ENCODE results near the gene TCP1. TPM values are rescaled to one million over a fixed set of nuclear protein-coding genes. Genes with fewer than 3 reads are reported as not detected.
"Not testable (repeated sequence)": the region's sequence is repeated elsewhere in the genome, so short reads cannot be mapped to it uniquely, and the experiment has no call there.

TCP1 gene
- total RNA-seq, 1 donor from 2014 or later: 378 TPM

- FAIRE-seq (no peak), DNase-seq (ENCODE audit: low spot score in 2 of 2) (no peak)
Observed at GRCh38 chr6:159817951-159818739, 28.7 kb upstream of the TCP1 start.

- FAIRE-seq: not testable (repeated sequence)
Observed at GRCh38 chr6:159816775-159817174, 27.4 kb upstream of the TCP1 start.

GRCh38 chr6:159815410-159815809 is 26.0 kb upstream of the TCP1 start:
- FAIRE-seq (no peak), DNase-seq (ENCODE audit: low spot score in 2 of 2) (no peak)

More at GRCh38 chr6:159816775-159817174, 27.4 kb upstream of the TCP1 start:
- not testable (repeated sequence) for DNase-seq (ENCODE audit: low spot score in 2 of 2)

- DNase-seq (ENCODE audit: low spot score in 2 of 2): no peak
Observed at GRCh38 chr6:159813781-159814180, 24.4 kb upstream of the TCP1 start.

GRCh38 chr6:159809149-159809548 is 19.7 kb upstream of the TCP1 start:
- FAIRE-seq (no peak), DNase-seq (ENCODE audit: low spot score in 2 of 2) (no peak)

More at GRCh38 chr6:159813781-159814180, 24.4 kb upstream of the TCP1 start:
- no peak for FAIRE-seq

GRCh38 chr6:159808647-159809046 is 19.2 kb upstream of the TCP1 start:
- FAIRE-seq (no peak), DNase-seq (ENCODE audit: low spot score in 2 of 2) (no peak)

- no peak for FAIRE-seq
- DNase-seq (ENCODE audit: low spot score in 2 of 2): no peak
Observed at GRCh38 chr6:159807150-159807858, 17.9 kb upstream of the TCP1 start.

GRCh38 chr6:159806021-159806458 is 16.6 kb upstream of the TCP1 start:
- no peak for FAIRE-seq
- DNase-seq (ENCODE audit: low spot score in 2 of 2): no peak

GRCh38 chr6:159805440-159806020 is 16.1 kb upstream of the TCP1 start:
- no peak for FAIRE-seq
- no peak for DNase-seq (ENCODE audit: low spot score in 2 of 2)

- FAIRE-seq (no peak), DNase-seq (ENCODE audit: low spot score in 2 of 2) (no peak)
Observed at GRCh38 chr6:159804504-159804903, 15.1 kb upstream of the TCP1 start.

GRCh38 chr6:159801935-159802334 is 12.5 kb upstream of the TCP1 start:
- FAIRE-seq (no peak), DNase-seq (ENCODE audit: low spot score in 2 of 2) (no peak)

- no peak for DNase-seq (ENCODE audit: low spot score in 2 of 2)
Observed at GRCh38 chr6:159800141-159800865, 10.9 kb upstream of the TCP1 start, which contains the start of gene PNLDC1. PNLDC1 (plus strand) TSS chr6:159800276; CDS start chr6:159800308, 32 bp downstream.

GRCh38 chr6:159797554-159797953 is 8.2 kb upstream of the TCP1 start:
- no peak for FAIRE-seq
- no peak for DNase-seq (ENCODE audit: low spot score in 2 of 2)

More at GRCh38 chr6:159800141-159800865, 10.9 kb upstream of the TCP1 start, which contains the start of gene PNLDC1:
- FAIRE-seq: no peak

GRCh38 chr6:159794976-159795375 is 5.6 kb upstream of the TCP1 start:
- DNase-seq (ENCODE audit: low spot score in 2 of 2); FAIRE-seq: not testable (repeated sequence)

GRCh38 chr6:159790956-159791598 is 1.7 kb upstream of the TCP1 start:
- DNase-seq (ENCODE audit: low spot score in 2 of 2): no peak
- no peak for FAIRE-seq

- FAIRE-seq: no peak
Observed at GRCh38 chr6:159790149-159790955, 950 bp upstream of the TCP1 start, which contains the start of gene MRPL18. MRPL18 (plus strand) TSS chr6:159790467; CDS start chr6:159790588, 121 bp downstream.

GRCh38 chr6:159788753-159789376 is 537 bp downstream of the TCP1 start:
- DNase-seq (ENCODE audit: low spot score in 2 of 2) (no peak), FAIRE-seq (no peak)

More at GRCh38 chr6:159790149-159790955, 950 bp upstream of the TCP1 start, which contains the start of gene MRPL18:
- peak; percentile 84 to 85 for DNase-seq (ENCODE audit: low spot score in 2 of 2)

GRCh38 chr6:159788276-159788675 is 1.1 kb downstream of the TCP1 start:
- FAIRE-seq (no peak), DNase-seq (ENCODE audit: low spot score in 2 of 2) (no peak)

Measured in frontal cortex (tissue), 4 donors.